GM21423 (cell line): ENCODE data around the gene THUMPD2.
A peak's percentile ranks its signal among the peaks of the same experiment; 100 is the strongest.
"Not testable (repeated sequence)": the region's sequence is repeated elsewhere in the genome, so short reads cannot be mapped to it uniquely, and the experiment has no call there.

Experiments
- ATAC-seq: cut with Tn5 transposase; IDR thresholded peaks from one replicate; pipeline ENCODE4 v1.9.1; 2021; ENCODE audit warnings: mild to moderate bottlenecking, moderate library complexity; ENCODE audit not compliant: unreplicated experiment

The THUMPD2 gene, protein sequence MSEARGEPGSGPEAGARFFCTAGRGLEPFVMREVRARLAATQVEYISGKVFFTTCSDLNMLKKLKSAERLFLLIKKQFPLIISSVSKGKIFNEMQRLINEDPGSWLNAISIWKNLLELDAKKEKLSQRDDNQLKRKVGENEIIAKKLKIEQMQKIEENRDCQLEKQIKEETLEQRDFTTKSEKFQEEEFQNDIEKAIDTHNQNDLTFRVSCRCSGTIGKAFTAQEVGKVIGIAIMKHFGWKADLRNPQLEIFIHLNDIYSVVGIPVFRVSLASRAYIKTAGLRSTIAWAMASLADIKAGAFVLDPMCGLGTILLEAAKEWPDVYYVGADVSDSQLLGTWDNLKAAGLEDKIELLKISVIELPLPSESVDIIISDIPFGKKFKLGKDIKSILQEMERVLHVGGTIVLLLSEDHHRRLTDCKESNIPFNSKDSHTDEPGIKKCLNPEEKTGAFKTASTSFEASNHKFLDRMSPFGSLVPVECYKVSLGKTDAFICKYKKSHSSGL

DNA sequence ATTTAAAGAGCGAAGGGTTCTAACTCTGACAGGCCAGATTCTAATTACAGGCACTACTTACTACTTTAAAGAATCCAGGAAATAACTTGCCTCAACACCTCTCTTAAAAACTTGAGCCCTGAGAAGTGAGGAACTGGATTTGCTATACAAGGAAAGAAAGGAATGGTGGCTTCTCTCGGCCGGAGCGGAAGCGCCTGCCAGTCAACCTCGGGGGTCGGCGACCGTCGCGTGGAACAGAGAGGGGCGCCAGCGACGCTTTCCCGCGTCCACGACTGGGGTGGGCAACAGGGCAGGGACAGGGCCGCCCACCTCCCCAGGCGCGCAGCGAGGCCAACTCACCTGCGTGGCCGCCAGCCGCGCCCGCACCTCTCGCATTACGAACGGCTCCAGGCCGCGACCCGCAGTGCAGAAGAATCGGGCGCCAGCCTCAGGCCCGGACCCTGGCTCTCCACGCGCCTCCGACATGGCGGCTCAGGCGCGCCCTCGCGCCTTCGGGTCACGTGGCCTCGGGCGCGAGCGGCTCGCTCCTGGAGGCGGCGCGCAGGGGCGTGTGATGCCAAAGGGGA is at the start of gene THUMPD2:
Gene THUMPD2 (minus strand): TSS at position 484 of the 566 bp plus-strand sequence. CDS start 19 bp downstream, at position 465.
- peak; percentile 81 for ATAC-seq

DNA sequence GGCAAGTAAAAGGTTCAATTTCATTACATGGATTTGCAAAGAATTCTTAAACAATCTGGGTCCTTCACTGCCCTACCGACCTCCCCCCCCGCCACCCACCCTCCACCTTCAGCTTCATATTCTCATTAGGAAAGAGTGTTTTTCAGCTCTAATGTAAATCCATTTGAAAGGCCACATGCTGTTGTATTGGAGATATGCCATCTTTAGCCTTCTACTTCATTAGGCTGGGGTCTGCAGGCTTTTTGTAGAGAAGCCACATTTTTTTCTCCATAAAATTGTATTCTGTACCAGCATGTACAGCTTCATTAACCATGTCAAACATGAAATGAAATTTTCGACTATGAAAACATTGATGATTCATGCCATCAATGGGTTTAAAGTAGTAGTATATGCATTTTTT is 42.8 kb upstream of the THUMPD2 start:
- no peak for ATAC-seq

DNA sequence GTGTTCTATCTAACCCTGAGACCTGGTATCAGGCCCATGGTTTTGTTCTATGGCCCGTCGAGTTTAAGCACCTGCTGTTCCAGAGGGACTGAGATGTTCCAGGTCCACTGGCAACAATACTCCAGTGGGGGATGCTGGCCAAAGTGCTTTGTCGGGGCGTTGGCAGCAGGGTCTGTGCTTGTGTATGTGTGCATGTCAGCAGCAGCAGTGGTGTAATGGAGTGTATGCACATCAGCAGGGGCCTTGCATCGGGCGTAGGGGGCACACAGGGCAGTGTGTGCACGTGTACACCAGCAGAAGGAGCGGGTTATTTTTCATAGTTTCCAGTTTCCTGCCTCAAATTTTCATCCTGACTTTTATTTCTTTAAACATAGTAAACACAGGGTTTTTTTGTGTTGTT is 37.8 kb upstream of the THUMPD2 start:
- ATAC-seq: no peak

DNA sequence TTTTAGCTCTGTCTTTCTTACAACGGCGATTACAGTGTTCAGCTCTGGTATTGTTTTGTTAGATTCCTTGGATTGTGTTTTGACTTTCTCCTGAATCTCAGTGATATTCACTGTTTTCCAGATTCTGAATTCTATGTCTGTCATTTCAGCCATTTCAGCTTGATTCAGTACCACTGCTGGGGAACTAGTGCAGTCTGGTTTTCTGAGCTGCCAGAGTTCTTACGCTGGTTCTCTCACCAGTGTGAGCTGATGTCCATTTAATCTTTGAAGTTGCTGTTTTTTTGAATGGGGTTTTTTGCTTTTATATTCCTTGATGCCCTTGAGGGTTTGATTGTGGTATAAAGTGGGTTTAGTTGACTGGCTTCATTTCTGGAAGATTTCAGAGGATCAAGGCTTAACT is 37.4 kb upstream of the THUMPD2 start:
- no peak for ATAC-seq

DNA sequence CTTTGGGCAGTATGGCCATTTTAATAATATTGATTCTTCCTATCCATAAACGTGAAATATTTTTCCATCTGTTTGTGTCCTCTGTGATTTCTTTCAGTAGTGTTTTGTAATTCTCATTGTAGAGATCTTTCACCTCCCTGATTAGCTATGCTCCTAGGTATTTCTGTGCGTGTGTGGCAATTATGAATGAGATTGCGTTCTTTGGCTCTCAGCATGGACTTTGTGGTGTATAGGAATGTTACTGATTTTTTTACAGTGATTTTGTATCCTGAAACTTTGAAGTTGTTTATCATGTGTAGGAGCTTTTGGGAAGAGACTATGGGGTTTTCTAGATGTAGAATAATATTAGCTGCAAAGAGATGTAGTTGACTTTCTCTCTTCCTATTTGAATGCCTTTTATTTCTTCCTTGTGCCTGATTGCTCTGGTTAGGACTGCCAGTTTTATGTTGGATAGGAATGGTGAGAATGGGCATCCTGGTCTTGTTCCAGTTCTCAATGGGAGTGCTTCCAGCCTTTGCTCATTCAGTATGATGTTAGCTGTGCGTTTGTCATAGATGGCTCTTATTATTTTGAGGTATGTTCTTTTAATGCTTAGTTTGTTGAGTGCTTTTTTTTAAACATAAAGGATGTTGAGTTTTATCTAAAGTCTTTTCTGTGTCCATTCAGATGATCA is 27.0 kb upstream of the THUMPD2 start:
- ATAC-seq: no peak

DNA sequence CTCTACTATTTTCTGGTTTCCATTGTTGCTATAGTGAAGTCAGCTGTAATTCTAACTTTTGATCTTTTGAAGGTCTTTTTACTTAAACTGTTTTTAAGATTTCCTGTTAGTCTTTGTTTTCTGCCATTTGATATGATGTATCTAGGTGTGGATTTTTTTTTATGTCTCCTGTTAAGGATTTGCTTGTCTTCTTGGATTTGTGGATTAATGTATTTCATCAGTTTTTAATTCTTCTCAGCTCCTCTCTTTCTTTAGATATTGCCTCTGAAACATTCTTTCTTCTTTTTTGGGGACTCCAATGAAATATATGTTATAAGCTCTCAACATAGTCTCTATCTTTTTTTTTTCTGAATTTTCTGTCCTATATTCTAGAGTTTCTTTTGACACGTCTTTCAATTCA is 24.8 kb upstream of the THUMPD2 start:
- ATAC-seq: no peak

DNA sequence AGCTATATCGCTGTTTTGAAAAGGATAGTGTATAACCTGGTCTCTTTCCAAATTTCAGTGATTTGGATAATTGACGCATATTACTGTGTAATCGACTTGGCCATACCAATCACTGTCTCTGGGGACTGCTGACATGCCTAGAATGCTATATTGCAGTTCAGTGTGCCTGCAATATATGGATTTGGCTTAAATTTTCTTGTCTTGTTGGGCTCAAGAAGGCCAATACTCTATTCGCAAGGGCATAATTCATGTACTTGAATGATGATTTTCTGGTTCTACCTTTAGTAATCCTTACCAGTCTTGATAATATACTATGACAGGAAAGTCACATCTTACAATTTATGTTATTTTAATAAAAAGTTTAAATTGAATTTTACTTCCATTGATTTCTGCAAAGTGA is 21.7 kb upstream of the THUMPD2 start:
- no peak for ATAC-seq

DNA sequence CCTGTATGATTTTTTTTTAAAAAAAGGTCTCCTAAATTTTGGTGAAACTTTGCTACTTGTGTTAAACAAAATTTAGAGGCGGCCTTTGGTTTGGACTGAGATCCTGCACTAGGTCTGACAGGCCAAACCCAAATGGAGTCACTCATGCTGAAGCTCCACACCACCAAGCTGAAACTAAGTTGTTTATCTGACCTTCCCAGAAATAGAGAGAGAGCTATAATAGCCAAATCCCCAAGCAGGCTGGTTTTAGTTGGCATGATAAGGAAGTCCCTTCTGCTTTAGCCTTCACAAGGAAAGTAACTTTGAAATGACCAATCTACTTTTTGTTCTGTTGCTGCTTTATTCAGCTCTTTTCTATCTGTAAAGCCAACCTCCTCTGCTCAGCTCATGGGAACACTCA is 17.1 kb upstream of the THUMPD2 start:
- no peak for ATAC-seq

DNA sequence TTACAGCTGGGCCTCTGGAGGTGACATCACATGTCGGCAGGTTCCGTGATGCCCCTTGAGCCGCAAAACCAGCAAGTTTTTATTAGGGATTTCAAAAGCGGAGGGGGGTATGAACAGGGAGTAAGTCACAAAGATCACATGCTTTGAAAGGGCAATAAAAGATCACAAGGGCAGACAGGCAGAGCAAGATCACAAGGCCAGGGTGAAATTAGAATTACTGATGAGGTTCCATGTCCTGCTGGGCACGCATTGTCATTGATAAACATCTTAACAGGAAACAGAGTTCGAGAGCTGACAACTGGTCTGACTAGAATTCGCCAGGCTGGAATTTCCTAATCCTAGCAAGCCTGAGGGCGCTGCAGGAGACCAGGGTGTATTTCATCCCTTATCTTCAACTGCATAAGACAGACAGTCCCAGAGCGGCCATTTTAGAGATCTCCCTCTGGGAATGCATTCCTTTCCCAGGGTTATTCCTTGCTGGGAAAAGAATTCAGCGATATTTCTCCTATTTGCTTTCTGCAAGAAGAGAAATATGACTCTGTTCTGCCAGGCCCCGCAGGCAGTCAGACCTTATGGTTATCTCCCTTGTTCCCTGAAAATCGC is 11.3 kb upstream of the THUMPD2 start:
- not testable (repeated sequence) for ATAC-seq

DNA sequence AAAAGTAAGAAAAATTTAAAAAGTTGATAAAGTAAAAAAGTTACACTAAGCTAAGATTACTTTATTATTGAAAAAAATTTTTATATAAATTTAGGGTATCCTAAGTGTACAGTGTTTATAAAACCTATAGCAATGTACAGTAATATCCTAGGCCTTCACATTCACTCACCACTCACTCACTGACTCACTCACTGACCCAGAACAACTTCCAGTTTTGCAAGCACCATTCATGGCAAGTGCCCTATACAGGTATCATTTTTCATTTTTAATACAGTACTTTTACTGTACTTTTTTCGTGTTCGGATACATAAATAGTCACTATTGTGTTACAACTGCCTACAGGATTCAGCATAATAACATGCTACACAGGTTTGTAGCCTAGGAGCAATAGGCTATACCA is 8.9 kb upstream of the THUMPD2 start:
- ATAC-seq: no peak

DNA sequence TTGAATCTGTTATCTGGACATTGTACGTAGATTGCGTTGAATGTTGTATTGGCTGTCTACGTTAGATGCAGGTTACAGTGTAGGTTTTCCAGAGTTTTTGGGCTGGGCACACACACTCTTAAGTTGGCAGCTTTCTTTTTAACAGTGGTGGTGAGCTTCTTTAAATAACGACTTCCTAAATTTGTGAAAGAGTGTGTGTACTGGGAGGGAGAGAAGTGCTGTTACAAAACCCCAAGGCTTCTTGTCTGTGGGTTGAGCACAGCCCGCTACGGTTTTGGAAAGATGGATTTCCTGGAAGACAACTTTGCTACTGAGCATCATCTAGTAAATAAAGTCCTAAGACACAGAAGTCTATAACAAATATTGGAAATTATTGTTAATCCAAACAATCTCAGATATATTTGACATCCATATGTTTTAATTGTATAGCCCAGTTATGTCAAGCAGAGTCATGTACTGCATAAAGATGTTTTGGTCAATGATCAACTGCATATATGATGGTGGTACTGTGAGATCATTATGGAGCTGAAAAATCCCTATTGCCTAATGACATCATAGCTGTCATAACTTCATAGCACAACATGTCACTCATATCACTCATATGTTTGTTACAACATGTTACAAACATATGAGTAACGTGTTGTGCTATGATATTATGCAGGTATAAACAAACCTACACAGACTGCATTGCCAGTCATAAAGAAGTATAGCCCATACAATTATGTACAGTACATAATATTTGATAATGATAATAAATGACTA is 7.9 kb upstream of the THUMPD2 start:
- ATAC-seq: no peak

DNA sequence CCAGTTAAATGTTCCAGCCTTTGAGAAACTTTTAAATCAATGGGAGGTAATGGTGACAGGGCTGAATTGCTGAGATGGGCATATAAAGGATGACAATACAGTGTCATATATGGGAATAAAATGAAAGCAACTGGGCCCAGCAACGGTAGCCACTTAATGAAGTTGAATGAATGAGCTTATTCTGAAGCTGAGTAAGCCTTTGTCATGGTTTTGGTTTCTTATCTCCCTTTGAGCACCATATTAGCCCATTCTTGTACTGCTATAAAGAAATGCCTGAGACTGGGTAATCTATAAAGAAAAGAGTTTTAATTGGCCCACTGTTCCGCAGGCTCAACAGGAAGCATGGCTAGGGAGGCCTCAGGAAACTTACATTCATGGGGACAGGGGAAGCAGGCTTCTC is 3.5 kb upstream of the THUMPD2 start:
- ATAC-seq: no peak

DNA sequence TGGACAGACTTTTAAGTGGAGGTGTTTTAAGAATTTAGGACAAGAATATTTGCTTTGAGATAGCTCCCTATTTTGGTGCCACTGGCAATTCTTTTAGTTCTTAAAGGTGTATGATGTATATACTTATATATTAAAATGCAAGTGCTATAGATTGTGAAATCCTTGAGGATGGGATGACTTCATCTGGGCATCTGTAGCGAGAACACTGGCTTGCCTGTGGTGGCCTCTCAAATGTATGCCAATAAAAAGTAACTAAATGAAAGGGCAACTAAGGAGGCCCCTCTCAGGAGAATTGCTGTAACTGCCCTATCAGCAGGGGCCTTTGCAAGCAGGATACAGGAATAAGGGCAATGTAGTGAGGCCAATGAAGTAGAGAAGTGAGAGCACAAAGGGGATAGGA is 2.6 kb upstream of the THUMPD2 start:
- ATAC-seq: no peak

DNA sequence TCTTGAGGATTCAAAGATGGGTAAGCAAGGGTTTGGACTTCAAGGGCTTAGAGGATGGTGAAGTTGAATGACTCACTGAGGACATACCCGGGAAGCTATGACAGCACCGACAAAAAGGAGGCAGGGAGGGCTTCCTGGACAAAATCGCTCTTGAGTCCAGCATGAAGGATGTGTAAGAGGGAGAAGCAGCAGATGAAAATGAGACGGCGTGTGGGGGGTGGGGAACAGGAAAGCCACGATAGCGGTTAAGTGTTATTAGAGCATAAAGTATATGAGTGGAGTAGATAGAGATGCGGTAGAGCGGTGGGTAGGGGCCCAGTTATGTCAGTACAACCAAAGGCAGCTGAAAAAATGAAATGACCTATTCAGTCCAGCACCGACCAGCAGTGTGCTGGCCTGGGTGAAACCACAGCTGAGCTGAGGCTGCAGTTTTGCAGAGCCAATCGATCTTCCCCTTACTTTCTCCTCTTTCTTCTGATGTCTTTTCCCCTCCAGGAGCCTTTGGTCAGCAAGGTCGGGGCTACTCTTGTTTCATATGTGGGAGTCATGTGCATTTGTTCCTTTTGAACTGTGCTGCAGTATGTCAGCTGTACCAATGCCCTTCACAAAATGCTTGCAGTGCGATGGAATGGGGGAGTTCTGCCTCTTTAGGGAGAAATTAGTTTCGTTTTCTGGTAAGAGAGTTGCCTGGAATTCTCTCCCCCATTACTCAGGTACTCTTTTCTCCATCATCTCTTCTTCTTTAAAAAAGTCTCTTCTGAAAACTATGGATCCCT is 2.0 kb upstream of the THUMPD2 start:
- no peak for ATAC-seq

DNA sequence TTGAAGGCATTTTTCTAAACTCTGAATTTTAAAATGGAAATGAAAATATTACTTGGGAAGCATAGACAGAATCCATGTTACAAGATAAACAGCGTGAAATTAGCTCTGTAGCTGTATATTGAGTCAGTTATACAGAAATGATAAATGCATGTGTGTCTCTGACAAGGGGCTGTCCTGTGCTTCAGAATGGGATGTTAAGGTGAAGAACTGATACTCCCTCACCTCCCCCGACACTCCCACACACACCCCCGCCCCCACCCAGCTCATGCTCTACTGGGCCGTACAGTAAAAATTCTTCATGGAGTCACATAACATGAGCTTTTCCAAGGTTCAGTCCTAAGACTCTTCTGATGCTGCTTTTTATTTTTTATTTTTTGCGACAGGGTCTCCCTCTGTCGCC is 869 bp upstream of the THUMPD2 start:
- ATAC-seq: no peak

DNA sequence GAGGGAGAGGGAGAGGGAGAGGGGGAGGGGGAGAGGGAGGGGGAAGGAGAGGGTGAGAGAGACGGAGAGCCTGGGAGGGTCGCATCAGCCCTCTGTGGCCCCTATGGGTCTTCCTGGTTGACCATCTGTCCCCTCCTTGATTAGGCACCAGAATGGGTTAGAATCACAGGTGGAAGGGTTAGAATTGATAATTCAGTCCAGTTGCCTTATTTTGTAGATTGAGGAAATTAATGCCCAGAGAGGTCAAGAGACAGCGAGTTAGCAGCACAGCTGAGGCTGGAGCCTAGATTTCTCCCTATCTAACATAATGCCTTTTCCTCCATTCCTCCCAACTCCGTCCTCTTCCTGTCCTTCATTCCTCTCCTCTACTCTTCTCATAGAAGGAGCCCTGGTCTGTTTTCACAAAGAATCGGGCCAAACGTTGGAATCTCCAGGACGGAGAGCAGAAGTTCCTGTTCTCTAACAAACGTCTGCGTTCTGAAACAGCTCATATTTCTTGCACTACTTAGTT is 338 bp upstream of the THUMPD2 start:
- ATAC-seq: no peak

DNA sequence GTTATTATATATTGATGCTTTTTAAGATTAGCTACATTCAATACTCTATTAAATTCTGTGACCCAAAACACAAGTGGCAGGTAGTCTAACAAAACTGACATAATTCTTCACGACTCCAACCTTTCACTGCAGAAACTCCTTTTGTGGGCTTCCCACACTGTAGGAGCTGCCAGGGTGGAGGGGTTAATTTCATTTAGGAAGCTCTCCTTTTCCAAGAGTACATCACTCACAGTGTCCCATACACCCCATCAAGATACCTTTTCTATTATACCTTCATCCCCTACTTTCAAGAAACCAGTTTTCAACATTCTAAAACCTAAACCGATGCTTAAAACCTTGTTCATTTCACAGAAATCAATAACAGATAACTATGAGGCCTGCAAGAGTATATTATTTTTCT is 825 bp downstream of the THUMPD2 start:
- ATAC-seq: no peak

DNA sequence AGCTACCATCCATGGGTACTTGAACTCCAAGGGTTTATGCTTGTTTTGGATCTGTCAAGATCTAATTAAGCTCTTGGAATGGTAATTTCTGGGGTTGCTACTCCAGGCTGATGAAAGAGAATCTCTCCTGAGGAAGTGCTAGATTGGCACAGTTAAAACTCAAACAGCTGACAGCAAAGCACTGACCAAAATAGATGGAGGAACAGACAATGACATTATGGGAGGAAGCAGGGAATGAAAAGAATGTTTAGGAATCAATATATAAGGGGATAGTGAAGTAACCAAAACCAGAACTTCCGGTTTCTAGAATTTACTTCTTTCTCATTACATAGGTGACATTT is 6.3 kb downstream of the THUMPD2 start:
- ATAC-seq: no peak

DNA sequence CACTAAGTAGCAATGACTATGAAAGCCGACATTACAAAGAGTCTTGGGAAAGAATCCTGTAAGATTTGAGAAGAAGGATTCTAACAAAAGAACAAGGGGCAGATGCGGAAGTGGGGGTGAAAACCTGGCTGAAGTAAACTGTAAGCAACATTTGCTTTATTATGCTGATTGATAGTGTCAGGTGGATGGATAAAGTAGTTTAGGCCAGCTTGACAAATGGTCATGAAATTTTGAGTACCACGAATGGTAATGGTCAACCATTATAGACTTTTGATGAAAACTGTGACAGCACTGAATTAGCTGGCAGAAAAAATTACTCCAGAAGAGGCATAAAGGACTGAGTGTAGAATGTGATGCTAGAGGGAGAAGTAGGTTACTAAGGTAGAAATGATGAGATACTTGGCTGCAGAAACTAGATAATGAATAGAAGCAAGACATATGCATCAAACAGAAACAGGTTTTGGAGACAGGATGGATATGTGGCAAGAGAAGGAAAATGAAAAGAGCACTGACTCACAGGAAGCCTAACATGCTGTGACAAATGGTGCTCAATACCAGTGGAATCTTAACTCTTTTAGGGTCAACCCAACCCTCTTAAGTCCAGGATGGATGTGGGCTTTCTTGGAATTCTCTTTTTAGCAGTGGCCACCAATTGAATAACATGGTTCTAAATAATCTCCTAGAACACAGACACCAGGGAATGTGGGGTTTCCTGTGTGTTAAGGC is 6.8 kb downstream of the THUMPD2 start:
- ATAC-seq: no peak
